HG02884 (cell line): Measurements from ENCODE around the gene CISH.

Experiments
- ATAC-seq: cut with Tn5 transposase; IDR thresholded peaks from one replicate; pipeline ENCODE4 v1.9.1; 2021; ENCODE audit warnings: mild to moderate bottlenecking, moderate library complexity; ENCODE audit not compliant: unreplicated experiment

Gene CISH

DNA sequence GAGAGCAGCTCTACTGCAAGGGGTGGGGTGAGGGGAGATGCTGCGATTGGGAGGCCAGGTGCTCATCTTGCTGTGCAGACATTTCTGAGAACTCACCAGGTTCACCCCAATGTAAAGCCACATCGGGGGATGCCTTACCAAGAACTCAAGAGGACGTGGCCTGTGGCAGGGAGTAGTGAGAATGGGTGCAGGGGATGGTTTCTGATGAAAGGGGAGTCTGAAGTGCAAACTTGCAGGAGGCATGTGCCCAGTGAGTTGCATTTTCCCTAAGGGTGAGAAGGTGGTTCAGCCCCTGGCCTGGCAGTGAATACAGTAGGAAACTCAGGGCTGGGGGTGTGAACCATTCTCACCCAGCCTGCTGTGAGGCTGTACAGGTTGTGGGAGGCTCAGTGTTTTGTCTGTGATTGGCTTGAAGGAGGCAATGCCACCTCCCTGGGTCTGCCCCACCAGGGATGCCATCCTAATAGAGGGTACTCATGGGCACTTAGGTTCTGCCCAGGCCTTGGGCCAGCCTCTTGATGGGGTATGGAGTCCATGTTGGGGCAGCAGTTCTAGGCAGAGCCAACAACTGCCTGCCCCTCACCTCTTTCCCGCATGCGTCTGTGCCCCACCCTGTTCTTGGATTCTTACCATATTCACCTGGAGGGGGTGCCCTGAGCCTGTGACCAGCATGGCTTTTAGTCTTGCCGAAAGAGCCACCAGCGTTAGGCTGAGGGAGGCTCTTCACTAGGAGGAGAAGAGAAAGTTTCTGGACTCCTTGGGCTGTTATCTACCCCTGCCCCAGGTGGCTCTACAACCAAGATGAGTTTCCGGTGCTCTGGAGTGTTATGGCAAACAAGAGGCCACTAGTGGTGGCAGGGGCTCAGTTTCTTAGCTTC, 37.8 kb downstream of the CISH start:
- no peak for ATAC-seq

DNA sequence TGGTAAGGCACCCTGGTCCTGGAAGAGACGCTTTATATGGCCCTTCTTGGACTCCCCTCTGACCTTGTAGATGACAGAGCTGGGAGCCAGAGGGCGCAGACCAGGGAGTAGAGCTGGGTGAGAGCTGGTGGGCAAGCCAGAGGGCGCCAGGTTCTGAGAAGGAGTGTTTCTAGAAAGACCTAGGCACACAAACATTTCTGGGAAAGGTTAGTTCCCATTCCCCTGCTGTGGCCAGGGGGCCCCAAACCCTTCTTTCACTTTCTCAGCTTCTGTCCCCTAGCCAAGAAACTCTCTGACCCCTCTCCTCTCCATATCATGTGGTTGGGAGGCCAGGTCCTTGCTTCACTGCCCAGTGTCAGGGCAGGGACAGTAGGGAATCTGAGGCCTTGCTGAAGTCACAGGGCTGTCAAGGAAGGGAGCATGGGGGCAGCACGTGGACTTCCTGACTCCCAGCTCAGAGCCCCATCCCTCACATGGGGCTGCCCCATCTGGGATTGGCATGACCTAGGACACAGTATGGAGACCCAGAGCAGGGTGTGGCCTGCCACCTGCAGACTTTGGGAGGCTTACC, 38.7 kb downstream of the CISH start:
- ATAC-seq, result no peak

DNA sequence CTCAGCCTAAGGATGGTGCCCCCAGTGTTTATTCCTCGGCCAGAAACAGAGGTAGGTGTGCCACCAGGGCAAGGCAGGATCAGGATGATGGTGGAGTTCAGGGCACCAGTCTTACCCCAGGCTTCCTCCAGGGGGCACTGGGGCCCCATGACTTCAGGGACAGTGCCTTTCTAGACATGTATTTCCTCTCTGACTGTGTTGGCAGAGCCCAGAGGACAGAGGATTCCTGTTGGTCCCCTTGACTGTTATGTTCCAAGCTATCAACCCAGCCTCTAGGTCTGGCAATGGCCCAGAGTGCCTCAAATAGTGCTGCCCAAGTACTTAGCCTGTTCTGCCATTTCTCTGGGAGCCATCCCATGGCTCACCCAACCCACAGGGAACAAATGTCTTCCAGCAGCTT, 39.4 kb downstream of the CISH start:
- ATAC-seq, result no peak

DNA sequence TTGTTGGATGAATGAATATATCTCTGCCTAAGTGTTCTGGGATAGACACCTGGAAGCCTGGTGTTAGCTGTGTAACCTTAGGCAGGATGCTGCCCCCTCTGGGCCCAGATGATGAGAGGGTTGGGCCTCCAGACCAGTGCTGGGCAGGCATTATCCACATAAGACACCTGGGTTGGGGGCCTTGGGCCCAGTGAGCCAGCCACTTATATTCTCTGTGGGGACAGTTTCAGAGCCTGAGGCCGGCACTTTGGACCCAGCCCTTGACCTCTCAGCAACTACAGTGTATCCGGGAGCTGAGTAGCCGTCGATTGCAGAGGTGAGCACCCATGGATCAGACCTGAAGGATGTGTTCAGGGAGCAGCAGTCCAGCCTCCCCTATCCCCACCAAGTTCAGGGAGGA, 40.1 kb downstream of the CISH start:
- no peak for ATAC-seq

DNA sequence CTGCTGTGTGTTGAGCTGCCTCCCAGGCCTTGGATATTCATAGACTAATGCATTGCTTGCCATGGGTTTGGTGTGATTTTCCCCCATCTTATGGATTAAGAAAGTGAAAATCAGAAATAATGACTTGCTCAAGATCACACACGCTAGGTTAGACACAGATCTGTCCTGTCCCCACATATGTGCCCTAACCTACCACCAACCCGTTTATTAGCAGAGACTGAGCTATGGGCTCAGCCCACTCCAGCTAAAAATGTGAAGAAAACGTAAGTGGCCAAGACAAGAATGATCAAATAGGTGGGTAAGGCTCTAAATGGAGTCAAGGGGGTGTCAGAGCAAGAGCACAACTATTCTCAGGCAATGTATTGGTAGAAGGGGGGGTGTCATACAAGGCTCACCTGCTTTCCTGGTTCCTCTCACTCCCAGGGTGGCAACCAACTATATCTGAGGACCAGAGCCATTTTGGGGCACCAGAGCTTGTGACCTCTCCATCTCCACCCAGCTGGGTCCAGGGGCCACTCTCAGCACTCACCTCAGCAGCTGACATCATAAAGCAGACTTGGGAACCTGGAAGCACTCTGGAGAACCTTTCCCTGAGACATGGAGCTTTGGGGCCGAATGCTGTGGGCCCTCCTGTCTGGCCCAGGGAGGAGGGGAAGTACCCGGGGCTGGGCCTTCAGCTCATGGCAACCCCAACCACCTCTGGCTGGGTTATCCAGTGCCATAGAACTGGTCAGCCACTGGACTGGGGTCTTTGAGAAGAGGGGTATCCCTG, 40.9 kb downstream of the CISH start:
- no peak for ATAC-seq

DNA sequence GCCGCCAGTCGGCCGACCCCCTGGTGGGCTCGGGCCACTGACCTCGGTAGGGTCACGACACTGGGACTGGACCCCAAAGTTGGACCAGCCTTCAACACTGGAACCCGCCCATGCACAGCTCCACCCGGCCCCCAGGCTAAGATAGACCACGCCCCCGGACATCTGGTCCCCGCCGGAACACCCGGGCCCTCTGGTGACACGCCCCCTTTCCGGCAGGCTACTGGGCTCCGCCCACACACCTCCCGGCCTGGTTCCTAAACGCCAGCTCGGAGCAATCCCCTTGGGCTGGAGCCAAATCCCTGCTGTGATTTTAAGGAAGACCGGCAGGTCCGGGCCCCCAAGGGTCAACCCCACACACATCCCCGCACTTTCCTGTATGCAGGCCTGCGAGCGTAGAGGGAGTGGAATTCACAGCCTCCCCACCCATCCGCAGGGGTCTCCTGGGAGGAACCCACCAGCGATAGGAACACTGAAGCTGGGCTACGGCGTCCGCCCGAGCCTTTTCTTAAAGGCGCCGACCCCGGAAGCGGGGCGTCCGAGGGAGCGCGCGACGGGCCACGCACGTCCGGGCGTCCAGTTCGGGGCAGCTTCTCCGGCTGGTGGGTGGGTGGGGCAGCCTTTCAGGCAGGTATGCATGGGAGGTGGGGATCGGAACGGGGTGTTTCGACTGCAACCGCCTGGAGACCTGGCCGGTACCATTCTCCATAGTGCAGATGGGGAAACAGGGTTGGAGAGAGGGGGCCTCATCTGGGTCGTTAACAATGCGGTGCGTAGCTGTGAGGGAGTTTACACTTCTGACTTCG, 42.4 kb downstream of the CISH start, which contains the start of gene HEMK1:
Gene HEMK1, plus strand, starts transcription at position 576 of the 803 bp plus-strand sequence. CDS start 1,583 bp downstream, outside the sequence.
- ATAC-seq, result peak; percentile 59

DNA sequence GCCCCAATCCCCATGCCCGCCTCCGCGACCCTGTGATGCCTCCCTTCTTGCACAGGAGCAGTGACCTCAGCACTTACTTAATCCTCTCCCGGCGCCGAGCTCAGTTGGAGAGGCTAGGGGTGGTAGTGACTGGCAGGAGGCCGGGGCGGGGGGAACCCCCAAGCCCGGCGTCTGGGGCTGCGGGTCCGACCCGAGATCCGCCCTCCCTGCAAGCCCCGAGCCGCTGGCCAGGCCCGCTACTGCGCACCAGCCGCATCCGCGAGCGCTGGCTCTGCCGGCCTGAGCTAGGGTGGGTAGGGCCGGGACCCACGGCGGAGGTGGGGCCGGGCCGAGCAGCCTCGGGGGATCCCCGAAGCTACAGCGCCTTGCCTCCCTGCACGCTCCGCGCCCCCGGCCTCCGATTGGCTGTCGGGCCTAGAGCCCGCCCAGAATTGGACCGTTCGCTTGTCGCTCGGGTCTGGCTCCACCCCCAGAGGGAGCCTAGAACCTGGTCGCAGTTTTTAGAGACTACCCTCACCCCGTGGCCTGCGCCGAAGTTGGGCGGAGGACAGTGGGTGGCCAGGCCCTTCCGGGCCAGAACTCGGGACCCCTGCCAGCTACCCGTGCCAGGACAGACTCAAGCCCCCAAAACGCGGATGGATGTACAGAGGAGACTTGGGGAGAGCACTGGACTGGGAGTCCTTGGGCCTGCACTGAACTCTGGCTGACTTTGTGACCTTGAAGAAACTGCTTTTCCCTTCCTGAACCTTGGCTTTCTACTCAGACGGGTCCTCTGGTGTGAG, 44.0 kb downstream of the CISH start, which contains the start of gene C3orf18:
Gene C3orf18, minus strand, starts transcription at position 362 of the 782 bp plus-strand sequence. CDS start 2,048 bp downstream, outside the sequence.
- ATAC-seq, result peak; percentile 85

DNA sequence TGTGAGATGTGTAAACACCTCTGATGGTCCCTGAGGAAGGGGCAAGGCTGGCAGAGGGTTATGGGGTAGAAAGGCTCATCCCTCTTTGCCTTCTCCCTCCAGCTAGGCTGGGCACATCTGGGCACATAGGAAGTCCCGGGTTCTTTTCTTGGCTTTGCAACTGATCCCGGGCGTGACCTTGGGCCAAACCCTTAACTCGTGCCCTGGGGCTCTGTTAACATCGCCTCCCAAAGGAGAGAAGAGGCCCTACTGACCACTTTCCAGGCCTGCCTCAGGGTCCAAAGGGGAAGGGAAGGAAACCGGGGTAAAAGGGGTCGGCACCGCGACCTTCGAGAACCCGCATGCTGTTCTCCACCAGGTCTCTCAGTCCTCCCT, 44.6 kb downstream of the CISH start:
- ATAC-seq, result no peak

DNA sequence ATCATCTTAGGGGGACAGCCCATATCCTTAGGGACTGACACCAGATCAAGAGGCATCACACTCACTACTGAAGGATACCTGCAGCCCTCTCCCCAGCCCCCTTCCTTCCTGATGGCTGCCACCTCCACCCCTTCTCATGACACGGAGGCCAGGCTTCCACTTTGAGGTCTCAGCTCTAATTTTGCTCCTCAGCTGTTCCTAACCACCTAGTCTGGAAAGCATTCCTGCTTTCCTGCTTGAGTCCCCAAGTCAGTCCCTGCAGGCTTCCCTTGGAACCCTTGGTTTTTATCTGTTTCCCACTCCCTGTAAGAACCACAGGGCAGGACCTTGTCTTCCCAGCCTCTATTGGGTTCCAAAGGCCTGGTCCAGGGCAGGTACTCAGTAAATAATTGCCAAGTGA, 47.3 kb downstream of the CISH start:
- ATAC-seq, result no peak

DNA sequence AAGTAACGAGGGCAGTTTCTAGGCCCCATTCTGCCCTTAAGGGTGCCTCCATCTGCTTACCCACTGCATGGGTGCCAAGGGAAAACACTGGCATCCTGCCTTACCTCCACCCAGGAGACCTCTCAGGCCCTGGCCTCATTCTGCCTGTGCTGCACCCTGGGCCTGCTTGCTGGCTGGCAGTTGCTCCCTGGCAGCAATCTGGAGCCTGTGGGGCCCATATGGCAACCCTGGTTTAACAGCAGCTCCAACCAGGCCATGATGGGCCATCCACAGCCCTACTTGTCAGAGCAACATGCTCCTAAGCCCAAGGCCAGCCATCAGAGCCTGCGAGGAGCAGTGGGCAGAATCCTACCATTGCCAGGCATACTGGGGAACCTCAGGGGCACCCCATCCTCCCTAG, 47.7 kb downstream of the CISH start:
- ATAC-seq, result no peak

DNA sequence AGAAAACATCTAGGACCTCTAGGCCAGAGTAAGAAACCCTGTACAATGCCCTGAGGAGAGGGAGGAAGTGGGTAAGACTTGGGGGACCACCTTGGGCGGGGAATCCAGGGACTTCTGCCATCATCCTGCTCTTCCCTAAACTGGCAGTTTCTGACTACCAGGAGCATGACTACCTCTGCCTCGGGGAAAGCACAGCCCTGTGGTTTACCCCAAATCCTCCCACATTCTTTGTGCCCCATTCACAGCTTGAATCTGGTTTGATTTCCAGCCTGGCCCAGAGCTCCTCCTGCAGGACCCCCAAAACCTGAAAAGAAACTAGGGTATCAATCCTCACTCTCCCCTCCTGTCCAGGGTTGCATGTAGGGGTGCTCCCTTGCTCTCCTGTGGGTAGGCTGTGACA, 48.7 kb downstream of the CISH start:
- no peak for ATAC-seq

DNA sequence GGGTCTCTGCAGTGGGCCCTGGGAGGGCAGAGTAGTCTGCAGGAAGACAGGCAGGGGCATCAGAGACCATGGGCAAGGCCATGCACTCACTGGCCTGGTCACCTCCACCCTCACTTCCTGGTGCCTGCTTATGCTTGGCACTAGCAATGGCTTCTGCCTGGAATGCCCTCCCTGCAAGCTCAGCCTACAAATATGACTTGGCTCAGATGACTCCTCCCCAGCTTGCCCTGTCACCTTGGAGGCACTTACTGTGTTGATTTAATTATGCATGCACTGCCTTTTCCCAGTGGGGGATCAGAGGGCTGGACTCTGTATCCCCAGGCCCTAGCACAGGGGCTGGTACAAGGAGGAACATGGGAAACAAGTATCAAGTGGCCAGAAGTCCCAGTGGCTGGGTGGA, 51.9 kb downstream of the CISH start:
- ATAC-seq, result no peak

DNA sequence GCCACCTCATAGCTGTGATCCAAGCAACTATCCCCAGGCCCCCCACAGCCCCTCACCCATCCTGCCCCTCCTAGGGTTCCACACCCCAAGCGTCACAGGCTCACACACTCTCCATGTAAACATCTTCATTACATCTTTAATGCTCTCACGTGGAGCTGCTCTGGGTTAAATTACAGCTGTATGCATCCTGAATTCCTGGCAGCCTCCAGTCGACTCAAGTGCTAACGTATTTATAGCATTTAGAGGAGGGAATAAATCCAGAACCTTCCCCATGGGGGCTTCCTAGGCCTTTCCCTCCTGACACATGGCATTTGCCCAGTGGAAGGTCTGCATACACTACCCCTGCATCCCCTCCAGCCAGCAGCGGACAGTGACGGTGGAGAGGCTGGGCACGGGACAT, 53.7 kb downstream of the CISH start:
- no peak for ATAC-seq

DNA sequence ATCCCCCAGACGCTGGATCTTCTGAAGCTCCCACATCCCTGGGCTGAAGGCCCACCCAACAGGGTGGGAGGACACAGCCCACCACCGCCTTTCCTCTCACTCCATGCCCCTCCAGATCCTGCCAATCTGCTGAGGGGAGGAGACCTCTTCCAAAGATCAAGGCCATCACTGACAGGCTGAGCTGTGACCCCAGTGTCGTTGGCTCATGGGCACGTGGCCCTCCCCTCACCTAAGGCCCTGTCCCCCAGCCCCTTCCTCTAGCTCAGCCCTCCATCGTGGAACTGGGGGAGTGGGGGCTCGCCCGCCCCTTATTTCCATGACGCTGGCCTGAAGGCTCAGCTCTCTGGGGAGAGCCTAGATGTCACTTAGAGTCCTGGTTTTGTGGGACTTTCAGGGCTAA, 54.5 kb downstream of the CISH start:
- no peak for ATAC-seq
